ENCODE measurements around the gene ZPLD1.

- TF ChIP-seq CTCF (conservative IDR thresholded peaks at IDR 0.05; ENCODE audit: low read depth, low read length) (no peak), EZH2 (IDR thresholded peaks at IDR 0.05; ENCODE audit: borderline replicate concordance, low read depth, low read length, poor library complexity, severe bottlenecking) (no peak)
These were observed 49.5 kb downstream of the ZPLD1 start for GRCh38 chr3:102484363-102484762.

Data from A673 (cell line).